Measurements from ENCODE around the gene PPP3CB.
"Not testable (repeated sequence)": the region's sequence is repeated elsewhere in the genome, so short reads cannot be mapped to it uniquely, and the experiment has no call there.

Gene PPP3CB

GRCh38 chr10:73413528-73414229 lies 82.1 kb downstream of the PPP3CB start, which contains the start of gene ANXA7:
Gene ANXA7, minus strand, starts transcription at chr10:73414058. Its CDS starts 13,202 bp downstream, at chr10:73400856.
- peak; percentile 95 for DNase-seq

DNA sequence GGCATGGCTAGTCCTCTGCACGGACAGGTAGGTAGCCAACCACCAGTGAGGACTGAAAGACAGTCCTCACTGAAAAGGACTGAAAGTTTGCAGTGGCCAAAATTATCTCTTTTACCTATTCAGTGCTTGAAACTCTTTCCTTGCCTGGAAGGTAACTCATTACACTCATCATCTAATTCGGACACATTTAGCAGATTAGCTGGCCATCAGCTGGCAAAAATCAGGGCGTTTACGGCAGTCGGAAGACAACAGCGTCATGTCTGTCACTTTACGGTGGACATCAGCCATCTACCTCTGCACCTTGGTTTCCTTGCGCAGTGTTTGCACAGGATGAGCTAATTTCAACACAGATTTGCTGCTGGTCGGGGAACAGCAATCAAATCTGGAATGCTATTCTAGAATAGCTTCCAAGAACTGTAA lies 82.7 kb downstream of the PPP3CB start:
- peak; percentile 58 for DNase-seq

DNA sequence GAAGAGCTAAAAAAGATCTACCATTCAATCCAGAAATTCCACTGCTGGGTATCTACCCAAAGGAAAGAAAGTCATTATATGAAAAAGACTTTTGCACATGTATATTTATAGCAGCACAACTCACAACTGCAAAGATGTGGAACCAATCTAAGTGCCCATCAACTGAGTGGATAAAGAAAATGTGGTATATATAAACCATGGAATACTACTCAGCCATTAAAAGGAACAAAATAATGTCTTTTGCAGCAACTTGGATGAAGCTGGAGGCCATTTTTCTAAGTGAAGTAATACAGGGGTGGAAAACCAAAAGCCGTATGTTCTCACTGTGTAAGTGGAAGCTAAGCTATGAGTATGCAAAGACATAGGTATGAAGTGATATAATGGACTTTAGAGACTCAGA lies 84.9 kb downstream of the PPP3CB start:
- DNase-seq, result no peak

DNA sequence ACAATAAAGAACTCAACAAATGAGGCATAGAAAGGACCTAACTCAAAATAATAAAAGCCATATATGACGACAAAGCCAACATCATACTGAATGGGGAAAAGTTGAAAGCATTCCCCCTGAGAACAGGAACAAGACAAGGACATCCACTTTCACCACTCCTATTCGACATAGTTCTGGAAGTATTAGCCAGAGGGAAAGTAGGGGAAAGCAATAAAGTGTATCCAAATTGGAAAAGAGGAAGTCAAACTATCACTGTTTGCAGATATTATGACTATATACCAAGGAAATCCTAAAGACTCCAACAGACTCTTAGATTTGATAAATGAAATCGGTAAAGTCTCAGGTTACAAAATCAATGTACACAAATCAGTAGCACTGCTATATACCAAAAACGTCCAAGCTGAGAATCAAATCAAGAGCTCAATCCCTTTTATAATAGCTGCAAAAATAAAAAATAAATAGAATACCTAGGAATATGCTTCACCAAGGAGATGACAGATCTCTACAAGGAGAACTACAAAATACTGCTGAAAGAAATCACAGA lies 86.8 kb downstream of the PPP3CB start:
- no peak for DNase-seq

GRCh38 chr10:73408061-73408460 lies 87.8 kb downstream of the PPP3CB start:
- no peak for DNase-seq

DNA sequence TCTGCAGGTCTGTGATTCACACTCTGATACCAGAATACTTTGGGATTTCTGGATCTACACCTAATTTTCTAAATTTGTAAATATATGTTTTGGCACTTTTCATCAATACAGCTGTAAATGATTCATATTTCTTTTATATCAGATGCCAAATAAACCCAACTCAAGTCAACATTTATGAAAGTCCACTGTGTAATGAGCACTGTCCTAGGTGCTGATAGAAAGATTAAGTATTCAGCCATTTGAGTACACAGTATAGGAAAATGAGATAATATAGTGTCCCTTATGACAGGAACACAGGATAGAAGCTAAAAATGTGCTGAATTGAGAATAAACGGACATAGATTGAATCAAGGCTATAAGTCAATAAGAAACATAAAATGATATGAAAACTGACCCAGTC lies 88.3 kb downstream of the PPP3CB start:
- no peak for DNase-seq

- no peak for DNase-seq
Measured at GRCh38 chr10:73406846-73407245, 89.0 kb downstream of the PPP3CB start.

DNA sequence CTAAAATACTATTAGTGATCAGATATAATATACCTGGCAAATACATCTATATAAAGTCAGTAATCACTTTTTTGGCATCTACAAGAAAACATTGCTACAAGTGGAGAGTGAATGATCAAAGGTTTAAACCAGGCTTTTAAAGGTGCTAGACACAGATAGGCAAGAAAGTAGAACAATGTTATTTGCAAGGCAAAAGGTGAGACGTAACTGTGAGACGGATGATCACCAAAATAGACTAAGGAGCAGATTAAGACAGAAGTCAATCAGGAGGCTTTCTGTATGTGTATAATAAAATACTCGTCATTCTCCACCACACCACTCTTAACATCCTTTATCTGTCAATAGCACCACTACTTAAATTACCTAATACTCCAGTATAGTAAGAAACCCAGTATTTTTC lies 90.3 kb downstream of the PPP3CB start:
- no peak for DNase-seq

DNA sequence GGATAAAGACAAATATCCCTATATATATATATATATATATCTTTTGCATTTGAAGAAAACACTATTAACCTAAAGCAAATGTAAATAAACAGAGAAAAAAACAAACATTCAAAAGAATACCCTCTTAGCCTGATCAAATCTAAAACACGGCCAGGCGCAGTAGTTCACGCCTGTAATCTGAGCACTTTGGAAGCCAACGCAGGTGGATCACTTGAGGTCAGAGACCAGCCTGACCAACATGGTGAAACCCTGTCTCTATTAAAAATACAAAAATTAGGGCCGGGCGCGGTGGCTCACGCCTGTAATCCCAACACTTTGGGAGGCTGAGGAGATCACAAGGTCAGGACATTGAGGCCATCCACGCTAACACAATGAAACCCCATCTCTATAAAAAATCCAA lies 91.1 kb downstream of the PPP3CB start:
- DNase-seq, result no peak

- DNase-seq, result no peak
Measured at GRCh38 chr10:73401636-73402035, 94.2 kb downstream of the PPP3CB start.

DNA sequence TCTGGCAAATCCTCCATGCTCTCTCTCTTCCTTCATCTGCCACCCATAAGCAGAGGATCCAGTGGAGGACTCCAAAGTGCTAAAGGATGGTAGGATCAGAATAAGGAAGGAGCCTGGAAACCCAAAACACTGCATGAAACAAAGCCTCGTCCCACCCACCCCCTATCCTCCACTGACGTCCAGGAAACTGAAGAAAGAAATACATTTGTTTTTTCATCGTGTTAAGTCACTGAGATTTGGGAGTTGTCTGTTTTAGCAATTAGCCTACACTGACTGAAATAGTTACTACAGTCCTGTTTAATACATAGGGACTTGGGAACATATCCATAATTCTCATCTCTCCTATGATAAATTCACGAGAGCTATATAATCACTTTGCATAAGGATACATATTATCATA lies 96.8 kb downstream of the PPP3CB start:
- no peak for DNase-seq

- no peak for DNase-seq
Measured at GRCh38 chr10:73398024-73398423, 97.8 kb downstream of the PPP3CB start.

GRCh38 chr10:73394325-73394724 lies 101.5 kb downstream of the PPP3CB start:
- DNase-seq, result not testable (repeated sequence)

GRCh38 chr10:73388228-73388627 lies 107.6 kb downstream of the PPP3CB start:
- no peak for DNase-seq

GRCh38 chr10:73386583-73386982 lies 109.2 kb downstream of the PPP3CB start:
- DNase-seq, result no peak
